KBM-7 (cell line): ENCODE data around the gene SMPD3.

Source experiments
- DNase-seq: peaks from one replicate; pipeline ENCODE4 v3.0.0-alpha.2; 2015
- in situ Hi-C: fragments of 300-500 bp; cut with MboI; formaldehyde crosslinking; loops from 2 replicates; pipeline ENCODE4 v1.14.3; 2020; ENCODE audit warnings: low sequenced_read_pairs, low pct_unique_long_range_greater_than_20kb, mixed read lengths

The SMPD3 gene

DNA sequence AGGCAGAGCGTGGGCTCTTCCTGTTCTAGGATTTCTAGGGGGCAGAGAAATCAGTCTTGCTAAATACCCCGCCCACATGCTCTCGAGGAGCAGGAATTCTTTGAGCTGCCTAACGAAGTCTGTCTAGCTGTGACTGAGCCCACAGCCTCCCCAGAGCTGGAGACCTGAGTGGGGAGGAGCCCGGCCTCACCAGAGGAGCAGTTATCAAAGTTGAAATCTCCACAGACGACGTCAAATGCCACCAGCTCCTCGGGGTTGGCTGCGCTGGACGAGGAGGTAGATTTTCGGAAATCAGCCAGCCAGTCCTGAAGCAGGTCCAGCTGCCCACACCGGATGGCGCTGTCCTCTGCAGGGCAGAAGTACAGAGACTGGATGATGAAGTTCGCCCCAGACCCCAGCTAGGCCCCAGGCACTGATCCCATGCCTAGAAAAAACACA lies 83.7 kb downstream of the SMPD3 start:
- in situ Hi-C loops: no loop called here

DNA sequence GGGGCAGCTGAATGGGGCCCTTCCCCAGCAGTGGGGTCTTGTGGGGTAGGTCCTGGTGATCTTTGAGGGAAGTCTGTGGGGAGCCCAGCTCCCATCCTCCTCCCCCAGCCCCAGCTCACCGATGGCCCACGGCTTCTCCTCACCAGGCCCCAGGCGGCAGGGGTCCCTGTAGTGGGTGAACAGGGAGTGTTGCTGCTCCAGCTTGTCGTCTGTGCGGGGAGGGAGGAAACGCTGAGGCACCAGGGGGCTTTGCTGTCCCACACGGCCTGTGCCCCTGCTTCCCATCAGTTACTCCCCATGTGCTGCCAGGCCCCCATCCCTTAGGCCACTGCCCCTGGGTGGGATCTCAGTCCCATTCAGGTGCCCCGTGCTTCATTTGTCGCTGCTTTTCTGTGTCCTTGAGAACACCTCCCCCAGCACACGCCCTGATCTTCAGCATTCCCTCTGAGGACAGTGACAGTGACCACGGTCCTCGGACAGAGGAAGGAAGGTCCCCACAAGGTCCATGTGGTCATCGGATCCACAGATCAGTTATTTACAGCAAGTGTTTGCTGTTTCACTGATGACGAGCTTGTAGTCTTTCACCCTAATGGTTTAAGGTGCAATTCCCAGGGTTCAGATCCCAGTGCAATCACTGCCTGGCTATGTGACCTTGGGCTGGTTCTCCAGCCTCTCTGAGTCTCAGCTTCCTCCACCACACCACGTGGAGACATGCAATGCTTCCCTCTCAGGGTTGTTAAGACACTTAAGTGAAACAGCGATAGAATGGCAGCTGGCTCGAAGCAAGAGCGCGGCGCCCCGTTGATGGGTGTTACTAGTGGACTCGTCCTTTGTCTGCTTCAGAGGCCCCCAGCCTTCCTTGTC lies 84.4 kb downstream of the SMPD3 start:
- in situ Hi-C loops: no loop called here

More for the DNA sequence above, 83.7 kb downstream of the SMPD3 start:
- DNase-seq: no peak

DNA sequence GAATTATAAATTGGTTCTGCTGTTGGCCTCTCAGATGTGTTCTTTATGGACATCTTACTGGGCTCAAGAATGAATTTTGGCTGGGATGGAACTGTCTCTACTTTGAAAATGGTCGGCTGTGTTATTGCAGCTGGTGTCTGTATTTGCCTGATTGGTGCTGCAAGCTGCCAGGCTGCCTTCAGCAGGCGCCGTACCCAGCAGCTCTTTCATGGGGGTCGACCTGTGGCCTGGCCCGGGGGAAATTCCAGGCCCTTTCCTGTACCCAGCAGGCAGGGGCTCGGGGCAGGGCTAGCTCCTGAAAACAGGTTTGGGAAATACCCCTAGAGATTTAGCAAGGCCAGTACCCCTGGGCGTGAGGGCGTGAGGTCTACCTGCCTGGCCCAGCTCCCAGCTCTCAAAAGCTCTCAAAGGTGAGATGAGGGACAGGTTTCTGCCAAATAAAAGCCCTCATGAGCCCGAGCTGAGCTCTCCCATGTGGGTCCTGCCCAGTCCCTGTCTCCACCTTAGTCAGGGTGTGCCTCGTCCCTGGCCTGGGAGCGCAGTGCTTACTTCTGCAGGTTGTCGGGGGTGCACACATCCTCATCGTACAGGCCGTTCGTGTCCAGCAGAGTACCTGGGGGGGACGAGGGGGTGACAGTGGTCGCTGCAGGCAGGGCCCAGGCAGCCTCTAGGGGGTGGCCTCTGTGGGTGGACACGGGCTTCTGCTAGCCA lies 85.2 kb downstream of the SMPD3 start:
- in situ Hi-C loops: no loop called here
- DNase-seq: no peak

More for the DNA sequence above, 84.4 kb downstream of the SMPD3 start:
- DNase-seq: no peak

DNA sequence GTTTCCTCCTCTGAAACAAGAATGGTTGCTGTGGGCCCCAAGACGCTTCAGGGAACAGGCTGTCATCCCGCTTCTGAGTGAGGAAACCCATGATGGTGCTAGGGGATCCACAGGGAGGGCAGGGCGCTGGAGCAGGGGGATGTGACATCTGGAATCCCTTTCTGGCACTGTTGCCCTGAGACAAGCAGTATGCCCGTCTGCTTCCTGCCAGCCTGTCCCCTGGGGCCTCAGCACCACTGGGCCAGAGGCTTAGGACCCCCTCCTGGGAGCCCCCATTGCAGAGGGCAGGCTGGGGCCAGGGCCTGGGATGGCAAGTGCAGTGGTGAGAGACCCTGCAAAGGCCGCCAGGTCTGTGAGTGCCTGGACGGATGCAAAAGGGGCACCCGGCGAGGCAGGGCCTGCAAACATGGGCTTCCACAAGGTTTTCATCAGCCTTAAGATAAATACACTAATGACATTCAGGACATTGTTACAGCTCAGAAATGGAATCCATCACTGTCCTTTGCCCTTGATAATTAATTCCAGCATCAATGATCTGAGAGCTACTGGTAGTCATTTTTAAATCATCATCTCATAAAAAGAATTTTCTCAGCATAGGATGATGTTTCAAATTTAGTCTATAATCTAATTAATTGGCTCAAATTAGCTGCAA lies 85.9 kb downstream of the SMPD3 start:
- in situ Hi-C loops: no loop called here
- no peak for DNase-seq

DNA sequence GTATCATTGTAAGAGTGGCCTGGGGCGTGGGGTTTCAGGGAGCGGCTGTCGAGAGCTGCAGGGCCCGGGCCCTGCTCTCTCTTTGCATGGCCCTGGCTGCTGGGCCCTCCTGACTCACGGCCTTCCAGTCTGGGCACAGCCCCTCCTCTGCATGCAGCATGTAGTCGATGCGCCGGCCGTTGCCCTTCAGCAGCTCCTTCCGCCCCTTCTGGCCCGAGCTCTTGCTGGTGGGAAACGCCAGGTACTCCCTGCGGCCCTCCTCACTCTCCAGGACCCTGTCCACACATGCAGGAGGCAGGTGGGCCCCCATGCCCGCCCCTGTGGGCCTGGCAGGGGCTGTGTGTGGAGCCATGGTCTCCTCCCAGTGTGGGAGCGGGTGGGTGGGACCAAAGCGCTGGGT lies 86.8 kb downstream of the SMPD3 start:
- no peak for DNase-seq
- in situ Hi-C loops: no loop called here

DNA sequence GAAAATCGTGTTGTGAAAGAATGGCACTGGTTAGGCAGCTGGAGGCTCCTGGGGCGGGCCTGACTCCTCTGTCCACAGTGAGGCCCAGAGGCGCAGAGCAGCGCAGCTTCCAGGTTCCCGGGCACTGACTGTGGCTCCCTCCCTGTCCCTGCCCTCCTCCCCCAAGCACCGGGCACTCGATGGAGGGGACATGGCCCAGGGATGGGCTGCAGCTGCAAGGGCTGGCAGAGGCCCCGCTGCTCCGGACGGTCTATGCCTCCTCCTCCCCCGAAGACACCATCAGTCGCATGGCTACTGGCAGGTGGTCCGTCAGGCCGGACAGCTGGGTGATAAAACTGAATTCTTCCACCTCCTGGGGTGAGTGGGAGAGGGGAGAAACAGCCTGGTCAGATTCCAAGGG lies 87.4 kb downstream of the SMPD3 start:
- in situ Hi-C loops: no loop called here

DNA sequence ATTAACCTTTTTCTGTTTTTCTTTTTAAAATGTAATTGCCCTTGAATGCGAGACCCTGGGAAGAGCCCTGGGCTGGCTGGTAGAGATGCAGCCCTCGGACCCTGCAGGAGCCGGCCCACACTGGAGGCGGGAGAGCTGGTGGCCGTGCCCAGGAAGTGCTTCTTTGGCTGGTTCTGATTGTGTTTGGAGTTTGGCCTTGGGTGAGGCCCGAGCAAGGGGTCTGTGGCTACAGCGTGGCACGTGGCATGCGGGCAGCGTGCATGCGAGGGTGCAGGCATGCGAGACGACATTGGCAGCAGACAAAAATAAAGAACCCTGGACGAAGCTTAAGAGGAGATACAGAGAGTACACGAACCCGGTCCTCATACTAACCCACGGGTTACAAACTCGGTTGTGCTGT lies 87.8 kb downstream of the SMPD3 start:
- DNase-seq: no peak
- in situ Hi-C loops: no loop called here

More for the DNA sequence above, 87.4 kb downstream of the SMPD3 start:
- no peak for DNase-seq

DNA sequence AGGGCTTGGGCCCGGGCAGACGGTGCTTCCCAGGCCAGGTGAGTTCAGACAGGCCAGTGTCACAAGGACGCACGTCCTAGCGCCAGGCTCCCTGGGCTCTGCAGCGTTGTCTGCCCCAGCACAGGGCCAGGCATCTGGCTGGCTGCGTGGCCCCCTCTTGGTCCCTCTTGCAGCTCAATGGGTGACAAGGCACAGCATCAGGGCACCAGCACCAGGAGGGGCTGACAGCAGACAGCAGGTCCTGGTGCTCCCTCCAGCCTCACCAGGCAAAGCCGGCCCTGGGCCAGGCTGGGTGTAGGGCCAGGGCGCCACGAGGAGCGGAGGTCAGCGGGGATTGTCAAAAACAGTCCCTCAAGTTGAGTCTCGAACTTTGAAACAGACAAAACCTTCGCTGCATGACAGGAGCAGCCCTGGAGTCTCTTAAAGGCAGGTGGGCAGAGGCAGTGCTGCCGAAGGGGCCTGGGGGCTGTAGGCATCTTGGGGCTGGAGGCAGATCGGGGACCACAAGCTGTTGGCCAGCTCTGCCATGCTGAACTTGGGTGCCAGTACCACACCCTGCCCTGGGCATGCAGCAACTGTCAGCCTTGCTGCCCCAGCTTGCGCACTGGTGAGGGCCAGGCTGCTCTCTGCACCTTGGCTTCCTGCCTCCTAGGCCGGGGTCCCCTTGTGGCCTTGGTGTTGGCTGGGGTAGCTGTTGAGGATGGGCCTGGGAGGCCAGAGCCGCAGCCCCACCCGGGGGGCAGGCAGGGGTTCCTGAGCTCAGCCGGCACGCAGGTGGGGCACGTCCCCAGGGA lies 88.7 kb downstream of the SMPD3 start:
- in situ Hi-C loops: no loop called here
- DNase-seq: no peak

DNA sequence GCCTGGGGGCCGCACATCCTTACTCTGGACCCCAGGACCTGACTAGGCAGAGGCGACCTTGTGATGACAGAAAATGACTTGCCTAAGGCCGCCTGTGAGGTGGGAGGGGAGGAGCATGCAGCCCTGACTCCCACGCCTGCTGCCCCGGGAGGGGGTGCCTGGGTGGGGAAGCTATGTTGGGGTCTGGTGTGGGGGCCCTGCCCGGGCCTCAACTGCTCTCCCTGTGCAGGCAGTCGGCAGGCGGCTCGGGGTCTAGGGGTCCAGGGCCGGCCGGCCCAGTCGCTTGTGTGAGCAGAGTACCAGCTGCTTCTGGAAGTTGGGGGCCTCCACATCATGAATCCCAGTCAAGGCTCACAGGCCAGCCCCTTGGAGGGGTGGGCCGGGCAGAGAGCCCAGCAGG lies 89.4 kb downstream of the SMPD3 start:
- no peak for DNase-seq
- in situ Hi-C loops: no loop called here

DNA sequence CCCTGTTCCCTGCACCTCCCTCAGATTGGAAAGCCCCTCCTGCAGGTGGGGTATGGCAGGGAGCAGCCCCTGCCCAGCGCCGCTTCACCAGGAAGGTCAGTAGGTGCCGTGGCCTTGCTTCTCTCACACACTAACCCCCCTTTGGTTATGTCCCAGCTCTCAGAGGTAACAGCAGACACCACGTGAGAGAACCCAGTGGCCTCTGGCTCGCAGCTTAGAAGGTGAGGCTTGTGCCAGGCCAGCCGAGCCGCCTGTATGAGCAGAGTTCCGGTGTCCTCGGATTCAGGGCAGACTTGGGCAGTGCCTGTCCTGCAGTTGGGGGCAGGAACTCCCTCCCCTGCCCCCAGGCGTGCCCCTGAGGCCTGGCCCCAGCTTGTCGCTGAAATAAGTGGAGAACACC lies 90.4 kb downstream of the SMPD3 start:
- in situ Hi-C loops: no loop called here
- no peak for DNase-seq

DNA sequence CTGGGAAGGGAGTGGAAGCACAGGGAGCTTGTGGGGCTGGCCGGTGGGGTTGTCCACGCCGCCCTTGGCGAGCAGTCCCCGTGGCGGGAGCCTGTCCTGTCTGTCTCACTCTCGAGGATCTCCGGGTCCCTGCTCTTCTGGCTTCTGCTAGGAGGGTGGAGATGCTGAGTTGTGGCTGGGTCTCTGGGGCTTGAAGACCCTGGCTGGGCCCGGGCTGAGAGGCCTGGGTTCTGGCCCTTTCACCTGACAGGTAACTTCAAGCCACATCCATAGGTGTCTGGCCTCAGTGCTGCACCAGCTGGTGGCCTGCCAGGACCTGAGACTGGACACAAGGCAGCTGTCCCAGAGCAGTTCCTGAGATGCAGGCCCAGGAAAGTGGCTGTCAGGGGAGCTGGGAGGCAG lies 90.8 kb downstream of the SMPD3 start:
- in situ Hi-C loops: no loop called here
- no peak for DNase-seq

DNA sequence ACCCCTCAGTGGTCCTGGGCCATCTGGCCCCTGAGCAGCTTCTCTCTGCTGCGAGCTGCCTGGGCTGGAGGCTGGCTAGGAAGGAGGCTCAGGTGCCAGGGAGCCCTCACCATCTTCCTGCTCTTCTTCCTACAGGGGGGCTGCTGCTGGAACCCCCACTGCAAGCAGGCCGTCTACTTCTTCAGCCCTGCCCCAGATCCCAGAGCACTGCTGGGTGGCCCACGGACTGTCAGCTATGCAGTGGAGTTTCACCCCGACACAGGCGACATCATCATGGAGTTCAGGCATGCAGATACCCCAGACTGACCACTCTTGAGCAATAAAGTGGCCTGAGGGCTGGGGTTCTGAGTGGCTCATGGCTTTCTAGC lies 91.4 kb downstream of the SMPD3 start:
- in situ Hi-C loops: no loop called here

DNA sequence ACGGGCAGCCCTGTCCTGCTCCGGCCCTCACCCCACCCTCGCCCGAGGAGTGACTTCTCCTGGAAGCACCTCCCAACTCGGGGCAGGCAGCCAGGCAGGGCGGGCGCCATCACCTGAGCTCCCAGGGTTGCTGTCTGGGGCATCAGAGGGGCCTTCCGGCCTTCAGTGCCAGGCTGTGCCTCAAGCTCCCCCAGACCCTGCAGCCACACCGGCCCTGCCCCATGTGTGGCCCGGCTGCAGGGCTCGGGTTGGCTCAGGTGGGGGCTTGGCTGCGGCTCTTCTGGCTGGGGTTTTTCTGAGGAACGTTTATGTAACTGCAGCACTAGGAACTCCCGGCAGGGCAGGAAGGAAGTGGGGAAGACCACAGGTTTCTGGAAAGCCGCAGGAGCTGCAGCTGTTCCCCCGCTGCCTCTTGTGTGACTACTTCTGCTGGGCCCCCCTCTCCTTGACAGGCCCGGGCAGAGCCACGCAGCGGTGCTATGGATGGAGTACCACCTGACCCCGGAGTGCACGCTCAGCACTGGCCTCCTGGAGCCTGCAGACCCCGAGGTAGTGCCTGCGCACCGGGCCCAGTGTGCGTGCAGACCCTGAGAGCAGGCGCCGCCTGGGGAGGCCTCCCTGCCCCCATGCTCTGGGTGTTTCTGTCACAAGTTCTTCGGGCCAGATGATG lies 91.9 kb downstream of the SMPD3 start:
- DNase-seq: peak; percentile 99

More for the DNA sequence above, 91.4 kb downstream of the SMPD3 start:
- no peak for DNase-seq

DNA sequence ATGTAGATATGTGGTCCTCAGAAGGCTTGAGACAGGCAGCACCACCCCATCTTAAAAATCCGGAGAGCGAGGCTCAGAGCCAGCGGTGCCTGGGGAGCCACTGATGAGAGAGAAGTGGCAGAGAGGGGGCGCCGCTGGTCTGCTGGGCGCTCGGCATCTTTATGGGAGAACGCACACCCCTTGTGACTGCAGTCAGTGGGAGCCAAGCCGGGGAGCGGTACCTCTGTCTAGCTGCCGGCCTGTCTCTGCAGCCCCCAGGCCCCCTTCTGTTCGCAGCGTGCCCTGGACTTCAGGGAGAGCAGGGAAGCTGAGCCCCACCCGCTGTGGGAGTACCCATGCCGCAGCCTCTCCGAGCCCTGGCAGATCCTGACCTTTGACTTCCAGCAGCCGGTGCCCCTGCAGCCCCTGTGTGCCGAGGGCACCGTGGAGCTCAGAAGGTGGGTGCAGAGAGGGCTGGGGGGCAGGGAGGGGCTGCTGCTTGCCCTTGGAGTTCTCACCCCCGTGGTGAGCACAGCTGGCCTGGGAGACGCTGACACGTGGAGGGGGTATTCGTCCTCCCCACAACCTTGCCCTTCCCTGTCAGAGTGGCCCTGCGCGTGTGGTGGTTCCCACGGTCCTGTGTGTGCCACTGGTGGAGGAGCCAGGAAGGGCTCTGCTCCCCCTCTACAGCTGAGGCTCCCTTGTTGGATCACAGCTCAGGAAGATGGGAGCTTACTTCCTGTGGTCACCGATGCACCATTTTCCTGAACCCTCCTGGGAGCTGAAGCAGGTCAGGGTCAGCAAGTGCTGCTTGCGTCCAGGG lies 92.7 kb downstream of the SMPD3 start:
- DNase-seq: peak; percentile 34
- in situ Hi-C loops: no loop called here

More for the DNA sequence above, 91.9 kb downstream of the SMPD3 start:
- in situ Hi-C loops: no loop called here

DNA sequence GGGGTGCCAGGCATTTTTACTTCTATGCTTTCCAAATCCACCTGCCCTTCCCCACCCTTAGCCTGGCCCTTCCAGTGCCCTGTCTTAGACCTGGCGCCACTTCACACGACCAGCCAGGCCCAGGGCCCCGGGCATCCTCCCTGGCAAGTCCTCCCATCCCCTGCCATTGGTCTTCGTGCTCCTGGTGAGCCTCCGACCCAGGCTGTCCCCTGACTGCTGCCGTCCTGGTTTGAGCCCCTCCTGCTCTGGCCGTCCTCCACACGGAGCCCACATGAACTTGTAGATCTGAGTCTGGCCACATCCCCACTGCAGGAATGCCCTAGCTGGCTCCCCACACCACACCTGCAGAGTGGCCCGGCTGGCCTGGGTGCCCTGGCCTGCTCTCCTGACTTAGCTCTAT lies 93.5 kb downstream of the SMPD3 start:
- no peak for DNase-seq

DNA sequence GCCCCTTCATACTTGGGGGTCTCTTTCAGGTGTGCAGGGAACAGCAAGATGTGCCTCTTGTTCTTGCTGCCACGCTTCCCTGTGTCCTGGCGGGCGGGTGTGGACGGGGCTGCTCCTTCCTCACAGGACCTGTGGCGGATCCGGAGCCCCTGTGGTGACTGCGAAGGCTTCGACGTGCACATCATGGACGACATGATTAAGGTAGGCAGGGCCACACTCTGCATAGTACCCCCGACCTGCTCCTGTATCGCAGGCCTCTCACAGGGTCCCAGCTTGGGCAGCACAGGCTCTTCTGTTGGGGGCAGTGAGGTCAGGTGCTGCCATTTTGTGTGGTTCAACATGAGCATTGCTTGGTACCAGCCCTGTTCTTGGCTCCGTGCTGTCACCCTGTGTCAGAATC lies 94.9 kb downstream of the SMPD3 start:
- in situ Hi-C loops: no loop called here
- DNase-seq: no peak

More for the DNA sequence above, 93.5 kb downstream of the SMPD3 start:
- in situ Hi-C loops: no loop called here

DNA sequence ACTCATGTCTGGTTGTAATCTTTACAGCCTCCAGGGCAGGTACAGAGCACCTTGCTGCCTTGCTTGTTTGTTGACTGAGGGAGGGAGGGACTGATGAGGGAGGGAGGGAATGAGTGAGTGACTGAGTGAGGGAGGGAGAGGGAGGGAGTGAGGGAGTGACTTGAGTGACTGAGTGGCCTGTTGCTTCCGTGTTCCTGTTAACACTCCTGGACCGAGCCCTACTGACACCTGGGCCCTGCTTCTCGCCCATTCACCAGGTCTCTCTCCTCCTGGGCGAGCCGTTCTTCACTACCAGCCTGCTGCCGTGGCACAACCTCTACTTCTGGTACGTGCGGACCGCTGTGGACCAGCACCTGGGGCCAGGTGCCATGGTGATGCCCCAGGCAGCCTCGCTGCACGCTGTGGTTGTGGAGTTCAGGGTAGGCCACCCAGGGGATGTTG lies 96.3 kb downstream of the SMPD3 start:
- no peak for DNase-seq

DNA sequence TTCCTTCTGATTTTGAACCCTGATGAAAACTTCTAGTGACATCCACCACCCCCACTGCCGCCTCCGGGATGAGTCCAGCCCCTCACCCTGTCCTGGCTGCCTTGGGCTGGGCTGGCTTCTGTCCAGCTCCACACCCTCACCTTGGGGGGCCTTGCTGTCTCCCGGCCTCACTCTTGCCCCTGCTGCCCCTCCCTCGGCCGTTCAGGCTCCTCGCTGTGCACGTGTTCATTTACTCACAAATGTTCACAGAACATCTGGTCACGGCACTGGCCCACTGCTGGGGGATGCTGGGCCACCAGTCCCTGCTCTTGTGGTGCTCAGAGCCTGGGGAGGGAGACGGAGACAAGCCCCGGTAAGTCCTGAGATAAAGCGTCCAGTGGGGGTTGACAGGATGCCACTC lies 96.8 kb downstream of the SMPD3 start:
- in situ Hi-C loops: no loop called here
- DNase-seq: no peak

More for the DNA sequence above, 96.3 kb downstream of the SMPD3 start:
- in situ Hi-C loops: no loop called here
